ENCODE data around the gene BAIAP2.

BAIAP2 gene

GRCh38 chr17:81118308-81119221, 83.6 kb downstream of the BAIAP2 start:
- Mint-ChIP-seq H3K36me3 (ENCODE audit: low read depth) (peaks cover 78% of the 10 kb centered on the region), H3K4me3 (peak overlapping the region; percentile 43), H3K4me1 (ENCODE audit: low read depth) (peaks cover 7% of the 10 kb centered on the region), H3K27me3 (no peaks in the 10 kb centered on the region), H3K27ac (peak overlapping the region; percentile 19), H3K9me3 (no peaks in the 10 kb centered on the region)
- intact Hi-C loops (cut with micrococcal nuclease), result no loop called here

GRCh38 chr17:81119223-81120148, 84.5 kb downstream of the BAIAP2 start:
- Mint-ChIP-seq H3K4me1 (ENCODE audit: low read depth) (peaks cover 7% of the 10 kb centered on the region), H3K4me3 (peak overlapping the region; percentile 48), H3K9me3 (no peaks in the 10 kb centered on the region), H3K27me3 (no peaks in the 10 kb centered on the region), H3K36me3 (ENCODE audit: low read depth) (peaks cover 79% of the 10 kb centered on the region), H3K27ac (peak overlapping the region; percentile 19)
- intact Hi-C loops (cut with micrococcal nuclease), result no loop called here

- H3K4me1 Mint-ChIP-seq (ENCODE audit: low read depth), result peaks cover 7% of the 10 kb centered on the region
- intact Hi-C loops (cut with micrococcal nuclease), result no loop called here
- H3K4me3 Mint-ChIP-seq, result no peak overlapping the region
- H3K27me3 Mint-ChIP-seq, result no peaks in the 10 kb centered on the region
- no peak overlapping the region for H3K27ac Mint-ChIP-seq
- H3K9me3 Mint-ChIP-seq, result no peaks in the 10 kb centered on the region
- peaks cover 79% of the 10 kb centered on the region for H3K36me3 Mint-ChIP-seq (ENCODE audit: low read depth)
These were observed 85.2 kb downstream of the BAIAP2 start for GRCh38 chr17:81120149-81120484.

- Mint-ChIP-seq H3K36me3 (ENCODE audit: low read depth) (peaks cover 74% of the 10 kb centered on the region), H3K4me1 (ENCODE audit: low read depth) (peaks cover 7% of the 10 kb centered on the region), H3K9me3 (no peaks in the 10 kb centered on the region), H3K4me3 (no peak overlapping the region), H3K27me3 (no peaks in the 10 kb centered on the region), H3K27ac (no peak overlapping the region)
- intact Hi-C loops (cut with micrococcal nuclease), result no loop called here
These were observed 86.0 kb downstream of the BAIAP2 start for GRCh38 chr17:81120695-81121621.

GRCh38 chr17:81121841-81122733, 87.1 kb downstream of the BAIAP2 start:
- no peaks in the 10 kb centered on the region for H3K27me3 Mint-ChIP-seq
- no peak overlapping the region for H3K27ac Mint-ChIP-seq
- no peaks in the 10 kb centered on the region for H3K9me3 Mint-ChIP-seq
- H3K4me1 Mint-ChIP-seq (ENCODE audit: low read depth), result peaks cover 7% of the 10 kb centered on the region
- H3K4me3 Mint-ChIP-seq, result no peak overlapping the region
- peaks cover 63% of the 10 kb centered on the region for H3K36me3 Mint-ChIP-seq (ENCODE audit: low read depth)
- intact Hi-C loops (cut with micrococcal nuclease), result no loop called here

GRCh38 chr17:81123052-81124048, 88.4 kb downstream of the BAIAP2 start:
- Mint-ChIP-seq H3K4me1 (ENCODE audit: low read depth) (peaks cover 6% of the 10 kb centered on the region), H3K9me3 (no peaks in the 10 kb centered on the region), H3K27me3 (no peaks in the 10 kb centered on the region), H3K36me3 (ENCODE audit: low read depth) (peaks cover 52% of the 10 kb centered on the region), H3K27ac (no peak overlapping the region), H3K4me3 (no peak overlapping the region)
- intact Hi-C loops (cut with micrococcal nuclease), result no loop called here

- intact Hi-C loops (cut with micrococcal nuclease), result no loop called here
- Mint-ChIP-seq H3K27me3 (no peaks in the 10 kb centered on the region), H3K36me3 (ENCODE audit: low read depth) (peaks cover 45% of the 10 kb centered on the region), H3K4me3 (no peak overlapping the region), H3K4me1 (ENCODE audit: low read depth) (no peaks in the 10 kb centered on the region), H3K9me3 (no peaks in the 10 kb centered on the region), H3K27ac (no peak overlapping the region)
These were observed 89.4 kb downstream of the BAIAP2 start for GRCh38 chr17:81124377-81124776.

GRCh38 chr17:81125573-81126081, 90.7 kb downstream of the BAIAP2 start:
- Mint-ChIP-seq H3K27ac (no peak overlapping the region), H3K4me1 (ENCODE audit: low read depth) (no peaks in the 10 kb centered on the region), H3K36me3 (ENCODE audit: low read depth) (peaks cover 42% of the 10 kb centered on the region), H3K4me3 (no peak overlapping the region), H3K9me3 (no peaks in the 10 kb centered on the region), H3K27me3 (no peaks in the 10 kb centered on the region)
- intact Hi-C loops (cut with micrococcal nuclease), result no loop called here

- Mint-ChIP-seq H3K4me3 (no peak overlapping the region), H3K27ac (no peak overlapping the region), H3K36me3 (ENCODE audit: low read depth) (peaks cover 38% of the 10 kb centered on the region), H3K4me1 (ENCODE audit: low read depth) (no peaks in the 10 kb centered on the region), H3K27me3 (no peaks in the 10 kb centered on the region), H3K9me3 (no peaks in the 10 kb centered on the region)
- intact Hi-C loops (cut with micrococcal nuclease), result no loop called here
These were observed 91.6 kb downstream of the BAIAP2 start for GRCh38 chr17:81126281-81127132.

GRCh38 chr17:81127133-81127455, 92.1 kb downstream of the BAIAP2 start:
- intact Hi-C loops (cut with micrococcal nuclease), result no loop called here
- H3K27me3 Mint-ChIP-seq, result no peaks in the 10 kb centered on the region
- H3K9me3 Mint-ChIP-seq, result no peaks in the 10 kb centered on the region
- H3K27ac Mint-ChIP-seq, result no peak overlapping the region
- no peak overlapping the region for H3K4me3 Mint-ChIP-seq
- H3K36me3 Mint-ChIP-seq (ENCODE audit: low read depth), result peaks cover 33% of the 10 kb centered on the region
- H3K4me1 Mint-ChIP-seq (ENCODE audit: low read depth), result no peaks in the 10 kb centered on the region

GRCh38 chr17:81127526-81128177, 92.7 kb downstream of the BAIAP2 start:
- H3K27ac Mint-ChIP-seq, result no peak overlapping the region
- H3K4me3 Mint-ChIP-seq, result no peak overlapping the region
- no peaks in the 10 kb centered on the region for H3K27me3 Mint-ChIP-seq
- H3K36me3 Mint-ChIP-seq (ENCODE audit: low read depth), result peaks cover 28% of the 10 kb centered on the region
- no peaks in the 10 kb centered on the region for H3K4me1 Mint-ChIP-seq (ENCODE audit: low read depth)
- H3K9me3 Mint-ChIP-seq, result no peaks in the 10 kb centered on the region
- intact Hi-C loops (cut with micrococcal nuclease), result no loop called here
